ENCODE data around the gene COPE. TPM values are rescaled to one million over a fixed set of nuclear protein-coding genes. Genes with fewer than 3 reads are reported as not detected.
A peak's percentile ranks its signal among the peaks of the same experiment; 100 is the strongest.

COPE gene
- total RNA-seq, 6 experiments from 2014 or later, result 67.4 to 240 (median 97.1) TPM

- TF ChIP-seq CTCF (IDR thresholded peaks at IDR 0.05), result no peak
- peaks cover 0 to 10% (median 0%) of the 10 kb centered on the region in 4 donors for H3K4me1 ChIP-seq
- ATAC-seq (peak in 1 of 4 donors; percentile 14), DNase-seq (no peak)
- peaks cover 0 to 11% (median 1%) of the 10 kb centered on the region in 4 donors for H3K36me3 ChIP-seq
- H3K9me3 ChIP-seq, result no peaks in the 10 kb centered on the region
- intact Hi-C loops (cut with DNase I), result no loop called here
- no peak overlapping the region for H3K27ac ChIP-seq
- H3K27me3 ChIP-seq, result no peaks in the 10 kb centered on the region
- WGBS (ENCODE audit: insufficient coverage, low coverage, low lambda C conversion rate, missing lambda C conversion rate), result 98% methylated on average over 6 of the region's 14 CpGs
- H3K4me3 ChIP-seq, result no peak overlapping the region
Measured at GRCh38 chr19:18912933-18913332, 6.3 kb downstream of the COPE start.

- TF ChIP-seq CTCF (IDR thresholded peaks at IDR 0.05) (no peak), POLR2A (IDR thresholded peaks at IDR 0.05) (no peak)
- intact Hi-C loops (cut with DNase I), result no loop called here
- ATAC-seq (no peak), DNase-seq (no peak)
- peaks cover 0 to 18% (median 6%) of the 10 kb centered on the region in 4 donors for H3K36me3 ChIP-seq
- no peak overlapping the region for H3K4me3 ChIP-seq
- H3K27me3 ChIP-seq, result no peaks in the 10 kb centered on the region
- H3K9me3 ChIP-seq, result no peaks in the 10 kb centered on the region
- H3K4me1 ChIP-seq, result no peaks in the 10 kb centered on the region
- H3K27ac ChIP-seq, result no peak overlapping the region
- WGBS (ENCODE audit: insufficient coverage, low coverage, low lambda C conversion rate, missing lambda C conversion rate), result 98% methylated on average over 13 of the region's 19 CpGs
Measured at GRCh38 chr19:18910801-18911436, 8.3 kb downstream of the COPE start.

- TF ChIP-seq POLR2A (IDR thresholded peaks at IDR 0.05) (no peak), CTCF (IDR thresholded peaks at IDR 0.05) (no peak)
- ATAC-seq, result no peak
- peaks cover 0 to 18% (median 6%) of the 10 kb centered on the region in 4 donors for H3K36me3 ChIP-seq
- no peaks in the 10 kb centered on the region for H3K27me3 ChIP-seq
- DNase-seq, result no peak
- intact Hi-C loops (cut with DNase I), result no loop called here
- no peak overlapping the region for H3K27ac ChIP-seq
- H3K4me3 ChIP-seq, result no peak overlapping the region
- H3K9me3 ChIP-seq, result no peaks in the 10 kb centered on the region
- no peaks in the 10 kb centered on the region for H3K4me1 ChIP-seq
- WGBS (ENCODE audit: insufficient coverage, low coverage, low lambda C conversion rate, missing lambda C conversion rate), result 83% methylated on average over 1 of the region's 10 CpGs
Measured at GRCh38 chr19:18910010-18910409, 9.2 kb downstream of the COPE start.

- Histone ChIP-seq H3K27ac (no peak overlapping the region), H3K27me3 (no peaks in the 10 kb centered on the region), H3K36me3 (peaks cover 0 to 14% (median 6%) of the 10 kb centered on the region in 4 donors), H3K9me3 (no peaks in the 10 kb centered on the region), H3K4me1 (no peaks in the 10 kb centered on the region), H3K4me3 (no peak overlapping the region)
- ATAC-seq, result no peak
- intact Hi-C loops (cut with DNase I), result no loop called here
- TF ChIP-seq CTCF (IDR thresholded peaks at IDR 0.05), result no peak
- TF ChIP-seq POLR2A (IDR thresholded peaks at IDR 0.05), result no peak
- whole genome bisulfite sequencing (ENCODE audit: insufficient coverage, low coverage, low lambda C conversion rate, missing lambda C conversion rate), result 81% methylated on average over 8 of the region's 17 CpGs
- DNase-seq, result no peak
Measured at GRCh38 chr19:18908917-18909619, 10.1 kb downstream of the COPE start.
